Endothelial cell of umbilical vein (primary cell): ENCODE data around the gene CNTNAP2. TPM values are rescaled to one million over a fixed set of nuclear protein-coding genes. Genes with fewer than 3 reads are reported as not detected.

Experiments used
- BruUV-seq: library from RNA; stranded (reverse); fragments of 400-500 nt; replicated peaks from 2 replicates; lab custom pipeline; 2021; lab: Mats Ljungman, UMichigan
- CTCF ChIA-PET: fragments of 300-600, 350-600 bp; sonication (Branson Sonifier 250); formaldehyde crosslinking; loops from one replicate; lab custom pipeline; 2021; ENCODE audit warnings: antibody characterized with exemption, inconsistent platforms; lab: Charles Lee
- POLR2A ChIA-PET: fragments of 300-600, 350-600 bp; sonication (Branson Sonifier 250); formaldehyde crosslinking; loops from one replicate; lab custom pipeline; 2021; ENCODE audit warnings: antibody characterized with exemption, inconsistent platforms; lab: Charles Lee
- DNase-seq: peaks from one replicate; pipeline ENCODE4 v3.0.0-alpha.2; 2011; ENCODE audit warnings: low read depth, low spot score
- FAIRE-seq: peaks from 2 replicates; lab custom pipeline; 2011; peaks lifted over from hg19 to GRCh38; lab: Jason Lieb, UNC
- H2AFZ ChIP-seq: 2 replicates; pipeline ENCODE4 v1.6.0; 2012; ENCODE audit warnings: low read depth, low read length, control low read depth, inconsistent platforms
- H3K27ac ChIP-seq: 2 replicates; pipeline ENCODE4 v1.5.1; 2011; ENCODE audit warnings: low read depth, mild to moderate bottlenecking, control low read depth, low read length, moderate library complexity; ENCODE audit not compliant: insufficient read depth
- H3K27me3 ChIP-seq, 2 experiments: 2 replicates each; pipeline versions ENCODE4 v1.6.0 to v1.6.1; 2011; ENCODE audit warnings: low read length in 2 of 2, mixed read lengths in 1 of 2; ENCODE audit not compliant: control insufficient read depth in 2 of 2, insufficient read depth in 2 of 2
- H3K36me3 ChIP-seq, 2 experiments: 2 replicates in 1 of 2; 3 replicates in 1 of 2; pipeline ENCODE4 v1.5.1; 2011; ENCODE audit warnings: low read length in 2 of 2, mild to moderate bottlenecking in 1 of 2, moderate library complexity in 1 of 2; ENCODE audit not compliant: control insufficient read depth in 2 of 2, insufficient read depth in 2 of 2; ENCODE audit errors: extremely low read depth in 1 of 2
- H3K4me1 ChIP-seq: 3 replicates; pipeline ENCODE4 v1.5.1; 2011; ENCODE audit warnings: mild to moderate bottlenecking, low read length; ENCODE audit not compliant: control insufficient read depth, insufficient read depth; ENCODE audit errors: extremely low read depth
- H3K4me2 ChIP-seq: 2 replicates; pipeline ENCODE4 v1.6.1; 2011; ENCODE audit warnings: low read length, control low read depth, mixed read lengths; ENCODE audit not compliant: insufficient read depth
- H3K4me3 ChIP-seq, 3 experiments: fragments of 200-600 bp in 1 of 3; sonication (generic), shearing (Covaris generic) in 1 of 3; replicated peaks in 1 of 3; 2 replicates each; pipeline ENCODE4 v1.5.1; 2011 to 2016; ENCODE audit warnings: control low read depth in 3 of 3, low read length in 3 of 3, mild to moderate bottlenecking in 2 of 3, inconsistent platforms in 1 of 3, low read depth in 1 of 3, moderate library complexity in 1 of 3; ENCODE audit not compliant: insufficient read depth in 1 of 3
- H3K79me2 ChIP-seq: 2 replicates; pipeline ENCODE4 v1.6.0; 2012; ENCODE audit warnings: low read length, inconsistent platforms; ENCODE audit not compliant: control insufficient read depth, insufficient read depth
- H3K9ac ChIP-seq: replicated peaks from 2 replicates; pipeline ENCODE3; 2011; ENCODE audit warnings: low read length, control low read depth; ENCODE audit not compliant: insufficient read depth; ENCODE audit errors: extremely low read depth
- H3K9me1 ChIP-seq: replicated peaks from 3 replicates; pipeline ENCODE4 v1.6.0; 2011; ENCODE audit warnings: mild to moderate bottlenecking, low read length; ENCODE audit not compliant: control insufficient read depth, insufficient read depth; ENCODE audit errors: extremely low read depth
- H3K9me3 ChIP-seq: replicated peaks from 2 replicates; pipeline ENCODE4 v1.5.1; 2012; ENCODE audit warnings: low read length, inconsistent platforms; ENCODE audit not compliant: control insufficient read depth, insufficient read depth
- H4K20me1 ChIP-seq: replicated peaks from 2 replicates; pipeline ENCODE3; 2011; ENCODE audit warnings: mild to moderate bottlenecking, low read length; ENCODE audit not compliant: control insufficient read depth, insufficient read depth; ENCODE audit errors: extremely low read depth
- GATA2 ChIP-seq: IDR thresholded peaks from 2 replicates; pipeline ENCODE4 v1.7.0; 2011; ENCODE audit warnings: low read depth, mild to moderate bottlenecking, moderate library complexity, mixed read lengths, low read length; ENCODE audit not compliant: insufficient read length, insufficient read depth
- JUN ChIP-seq: IDR thresholded peaks from 2 replicates; pipeline ENCODE4 v1.6.1; 2011; ENCODE audit warnings: borderline replicate concordance, low read depth; ENCODE audit not compliant: insufficient read length, insufficient read depth
- MYC ChIP-seq: IDR thresholded peaks from one replicate; pipeline ENCODE4 v1.6.1; 2011; ENCODE audit warnings: mild to moderate bottlenecking, low read depth, low read length
- POLR2A ChIP-seq: IDR thresholded peaks from 2 replicates; pipeline ENCODE4 v1.6.1; 2012; ENCODE audit warnings: low read depth, mild to moderate bottlenecking, control low read depth, low read length
- POLR2AphosphoS5 ChIP-seq: IDR thresholded peaks from 2 replicates; pipeline ENCODE4 v1.6.1; 2012; ENCODE audit warnings: low read depth, mild to moderate bottlenecking, control low read depth, low read length, moderate library complexity; ENCODE audit not compliant: insufficient read depth
- dilution Hi-C: fragments of 300-500 bp; cut with MboI; formaldehyde crosslinking; loops from one replicate; pipeline ENCODE4 v1.15.0; 2019; ENCODE audit warnings: low sequenced_read_pairs; ENCODE audit not compliant: extremely low pct_ligation_motif_present
- intact Hi-C: fragments of 100-400 bp; cut with micrococcal nuclease; formaldehyde crosslinking; loops from one replicate; pipeline ENCODE4 v1.10.0; 2022
- polyA plus RNA-seq, 4 experiments: library from polyadenylated mRNA; depleted of rRNA in 3 of 4; stranded (reverse) in 3 of 4; unstranded in 1 of 4; fragments of >200 nt; gene quantifications; 2 replicates each; pipeline versions ENCODE4 v1.2.1 to v1.2.3, GENCODE V29; 2011 to 2012; ENCODE audit warnings: missing spikeins in 1 of 4
- total RNA-seq: library from RNA; stranded (reverse); gene quantifications from 2 replicates; pipeline ENCODE4 v1.2.3, GENCODE V29; 2021
- TF ChIP-seq, protein P1 (sequence below), 2 donors: IDR thresholded peaks; 1 replicate in 1 of 2; 2 replicates in 1 of 2; pipeline ENCODE4 v1.5.1; 2011; ENCODE audit warnings: low read length in 2 of 2, mild to moderate bottlenecking in 2 of 2, moderate library complexity in 2 of 2, control low read depth in 1 of 2, inconsistent platforms in 1 of 2, low read depth in 1 of 2; ENCODE audit not compliant: insufficient read depth in 1 of 2; ENCODE audit errors: extremely low read depth in 1 of 2

Gene CNTNAP2
- total and polyA plus RNA-seq, 2 donors (not counting 3 experiments of a cell fraction or from before 2014, with no cell fraction given), result not detected

DNA sequence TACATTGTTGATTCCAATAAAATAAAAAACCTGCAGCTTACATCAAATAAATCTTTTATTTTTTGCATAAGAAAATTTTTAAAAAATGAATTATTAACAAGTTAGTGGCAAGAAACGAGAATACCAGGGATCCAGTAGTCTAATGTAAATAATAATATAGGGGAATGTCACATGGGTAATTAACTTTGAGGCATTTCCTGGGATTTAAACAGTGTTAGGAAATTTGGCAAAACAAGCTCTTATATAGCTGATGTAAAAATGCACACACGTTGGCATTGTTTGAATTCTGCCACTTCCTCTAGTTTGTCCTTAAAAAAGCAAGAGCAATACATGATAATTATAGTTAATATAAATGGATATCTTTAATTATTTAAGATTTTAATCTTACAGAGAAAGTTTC is 768.6 kb downstream of the CNTNAP2 start:
- BruUV-seq, result no TSS peak
- no peak overlapping the region for H3K4me2 ChIP-seq
- H3K9me3 ChIP-seq, result peaks cover 10% of the 10 kb centered on the region
- no peaks in the 10 kb centered on the region for H3K27me3 ChIP-seq
- H4K20me1 ChIP-seq, result no peaks in the 10 kb centered on the region
- intact Hi-C loops, result no loop called here
- dilution Hi-C loops, result no loop called here
- H3K4me3 ChIP-seq, result no peak overlapping the region
- H3K9ac ChIP-seq, result no peak overlapping the region
- CTCF ChIA-PET, result no interaction called here
- no peak for FAIRE-seq
- H3K36me3 ChIP-seq, result no peaks in the 10 kb centered on the region
- TF ChIP-seq, protein P1, sequence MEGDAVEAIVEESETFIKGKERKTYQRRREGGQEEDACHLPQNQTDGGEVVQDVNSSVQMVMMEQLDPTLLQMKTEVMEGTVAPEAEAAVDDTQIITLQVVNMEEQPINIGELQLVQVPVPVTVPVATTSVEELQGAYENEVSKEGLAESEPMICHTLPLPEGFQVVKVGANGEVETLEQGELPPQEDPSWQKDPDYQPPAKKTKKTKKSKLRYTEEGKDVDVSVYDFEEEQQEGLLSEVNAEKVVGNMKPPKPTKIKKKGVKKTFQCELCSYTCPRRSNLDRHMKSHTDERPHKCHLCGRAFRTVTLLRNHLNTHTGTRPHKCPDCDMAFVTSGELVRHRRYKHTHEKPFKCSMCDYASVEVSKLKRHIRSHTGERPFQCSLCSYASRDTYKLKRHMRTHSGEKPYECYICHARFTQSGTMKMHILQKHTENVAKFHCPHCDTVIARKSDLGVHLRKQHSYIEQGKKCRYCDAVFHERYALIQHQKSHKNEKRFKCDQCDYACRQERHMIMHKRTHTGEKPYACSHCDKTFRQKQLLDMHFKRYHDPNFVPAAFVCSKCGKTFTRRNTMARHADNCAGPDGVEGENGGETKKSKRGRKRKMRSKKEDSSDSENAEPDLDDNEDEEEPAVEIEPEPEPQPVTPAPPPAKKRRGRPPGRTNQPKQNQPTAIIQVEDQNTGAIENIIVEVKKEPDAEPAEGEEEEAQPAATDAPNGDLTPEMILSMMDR (IDR thresholded peaks at IDR 0.05; ENCODE audit: extremely low read depth in 1 of 2, insufficient read depth in 1 of 2, low read depth in 1 of 2, low read length in 2 of 2), result no peak
- no peak for TF ChIP-seq MYC
- TF ChIP-seq GATA2, result no peak
- TF ChIP-seq POLR2AphosphoS5, result no peak
- TF ChIP-seq JUN, result no peak
- TF ChIP-seq POLR2A, result no peak
- H3K4me1 ChIP-seq, result no peaks in the 10 kb centered on the region
- no peaks in the 10 kb centered on the region for H3K79me2 ChIP-seq
- POLR2A ChIA-PET, result no interaction called here
- no peak overlapping the region for H2AFZ ChIP-seq
- no peak for DNase-seq
- no peaks in the 10 kb centered on the region for H3K9me1 ChIP-seq
- H3K27ac ChIP-seq, result no peak overlapping the region
